Stimulated activated naive B cell treated with anti-CD40 and anti-IgM and Interleukin-4, amounts not matched to agents 10 μg/mL and 1 μg/mL and 100 μg/mL, for 72 hours (primary cell): ENCODE measurements around the gene SYP.
"Not testable (repeated sequence)": the region's sequence is repeated elsewhere in the genome, so short reads cannot be mapped to it uniquely, and the experiment has no call there.

Source experiments
- ATAC-seq, 2 donors: fragments of 150-1000 bp; cut with Tn5 transposase; replicated peaks; 2 replicates each; pipeline ENCODE4 v1.10.0; 2021; ENCODE audit warnings: moderate library complexity in 1 of 2
- DNase-seq: peaks from one replicate; pipeline ENCODE4 v3.0.0; 2021
- H3K27ac Mint-ChIP-seq: one replicate; pipeline ENCODE4 v1.8.0; 2022; ENCODE audit warnings: mild to moderate bottlenecking, mixed read lengths
- H3K27me3 Mint-ChIP-seq, 2 donors: one replicate each; pipeline ENCODE4 v1.8.0; 2022; ENCODE audit warnings: mixed read lengths in 2 of 2
- H3K36me3 Mint-ChIP-seq, 2 donors: one replicate each; pipeline ENCODE4 v1.8.0; 2022; ENCODE audit warnings: mixed read lengths in 2 of 2, mild to moderate bottlenecking in 1 of 2
- H3K4me1 Mint-ChIP-seq, 2 donors: one replicate each; pipeline ENCODE4 v1.8.0; 2022; ENCODE audit warnings: mixed read lengths in 2 of 2, mild to moderate bottlenecking in 1 of 2
- H3K4me3 Mint-ChIP-seq, 2 donors: one replicate each; pipeline ENCODE4 v1.8.0; 2022; ENCODE audit warnings: mild to moderate bottlenecking in 2 of 2, mixed read lengths in 2 of 2, moderate library complexity in 1 of 2
- H3K9me3 Mint-ChIP-seq, 2 donors: one replicate each; pipeline ENCODE4 v1.8.0; 2022; ENCODE audit warnings: mixed read lengths in 2 of 2, mild to moderate bottlenecking in 1 of 2

The SYP gene

GRCh38 chrX:49142264-49142663 is 57.7 kb downstream of the SYP start:
- not testable (repeated sequence) for H3K4me3 Mint-ChIP-seq, DNase-seq, H3K4me1 Mint-ChIP-seq, H3K27me3 Mint-ChIP-seq, H3K27ac Mint-ChIP-seq, ATAC-seq
- H3K36me3 Mint-ChIP-seq: peaks cover 19 to 21% of the 10 kb centered on the region in 2 donors
- peaks cover 8 to 22% of the 10 kb centered on the region in 2 donors for H3K9me3 Mint-ChIP-seq

- DNase-seq: no peak
- ATAC-seq: no peak
- H3K4me3 Mint-ChIP-seq: no peak overlapping the region
- no peak overlapping the region for H3K27ac Mint-ChIP-seq
- peaks cover 10 to 26% of the 10 kb centered on the region in 2 donors for H3K9me3 Mint-ChIP-seq
- no peaks in the 10 kb centered on the region for H3K4me1 Mint-ChIP-seq
- H3K36me3 Mint-ChIP-seq: peaks cover 22 to 25% of the 10 kb centered on the region in 2 donors
- H3K27me3 Mint-ChIP-seq: no peaks in the 10 kb centered on the region
Observed at GRCh38 chrX:49139713-49140112, 60.3 kb downstream of the SYP start.
